Epithelial cell of esophagus (primary cell): ENCODE measurements around the gene RPS15.

Source experiments
- DNase-seq: peaks from one replicate; pipeline ENCODE4 v3.0.0; 2010; ENCODE audit warnings: low read depth
- H3K4me3 ChIP-seq: 2 replicates; pipeline ENCODE4 v1.5.1; 2011; ENCODE audit warnings: mild to moderate bottlenecking, low read length, control low read depth
- TF ChIP-seq, protein P1 (sequence below): IDR thresholded peaks from 2 replicates; pipeline ENCODE4 v1.5.1; 2011; ENCODE audit warnings: low read depth, mild to moderate bottlenecking, low read length, control low read depth, inconsistent platforms; ENCODE audit not compliant: insufficient read depth; ENCODE audit errors: missing control alignments

Gene RPS15

GRCh38 chr19:1426736-1427135, 11.5 kb upstream of the RPS15 start:
- no peak overlapping the region for H3K4me3 ChIP-seq
- TF ChIP-seq, protein P1, sequence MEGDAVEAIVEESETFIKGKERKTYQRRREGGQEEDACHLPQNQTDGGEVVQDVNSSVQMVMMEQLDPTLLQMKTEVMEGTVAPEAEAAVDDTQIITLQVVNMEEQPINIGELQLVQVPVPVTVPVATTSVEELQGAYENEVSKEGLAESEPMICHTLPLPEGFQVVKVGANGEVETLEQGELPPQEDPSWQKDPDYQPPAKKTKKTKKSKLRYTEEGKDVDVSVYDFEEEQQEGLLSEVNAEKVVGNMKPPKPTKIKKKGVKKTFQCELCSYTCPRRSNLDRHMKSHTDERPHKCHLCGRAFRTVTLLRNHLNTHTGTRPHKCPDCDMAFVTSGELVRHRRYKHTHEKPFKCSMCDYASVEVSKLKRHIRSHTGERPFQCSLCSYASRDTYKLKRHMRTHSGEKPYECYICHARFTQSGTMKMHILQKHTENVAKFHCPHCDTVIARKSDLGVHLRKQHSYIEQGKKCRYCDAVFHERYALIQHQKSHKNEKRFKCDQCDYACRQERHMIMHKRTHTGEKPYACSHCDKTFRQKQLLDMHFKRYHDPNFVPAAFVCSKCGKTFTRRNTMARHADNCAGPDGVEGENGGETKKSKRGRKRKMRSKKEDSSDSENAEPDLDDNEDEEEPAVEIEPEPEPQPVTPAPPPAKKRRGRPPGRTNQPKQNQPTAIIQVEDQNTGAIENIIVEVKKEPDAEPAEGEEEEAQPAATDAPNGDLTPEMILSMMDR, result no peak
- DNase-seq, result no peak

GRCh38 chr19:1427221-1427920, 10.8 kb upstream of the RPS15 start:
- DNase-seq, result no peak
- H3K4me3 ChIP-seq, result no peak overlapping the region
- TF ChIP-seq, protein P1, result no peak

DNA sequence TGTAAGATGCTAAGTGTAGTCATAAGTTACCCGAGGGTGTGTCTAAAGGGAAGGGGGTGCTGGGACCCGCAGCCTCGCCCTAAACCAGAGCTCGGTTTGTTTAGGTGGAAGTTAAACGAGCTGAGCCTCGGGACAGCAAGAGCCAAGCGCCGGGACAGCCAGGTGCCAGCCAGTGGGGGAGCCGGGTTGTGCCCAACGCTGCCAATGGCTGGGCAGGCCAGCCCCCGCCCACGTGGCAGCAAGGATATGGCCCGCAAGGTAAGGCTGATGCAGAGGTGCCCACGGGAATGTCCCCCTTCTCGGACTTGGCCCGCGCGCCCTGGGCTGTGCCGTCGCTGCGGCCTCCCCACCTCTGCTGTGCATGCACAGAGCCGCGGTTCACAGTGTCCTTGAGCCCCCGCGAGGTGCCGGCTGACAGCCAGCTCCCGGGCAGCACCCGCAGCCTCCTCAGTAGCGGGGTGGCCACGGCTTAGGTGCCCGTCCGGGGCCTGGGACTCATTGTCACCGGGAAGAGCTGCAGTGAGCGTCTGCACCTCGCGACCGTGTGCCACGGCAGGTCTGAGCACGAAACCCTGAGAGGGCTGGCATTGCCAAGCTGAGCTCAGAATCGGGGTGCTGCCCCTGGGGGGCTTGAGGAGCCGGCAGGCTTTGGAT, 9.3 kb upstream of the RPS15 start:
- no peak overlapping the region for H3K4me3 ChIP-seq
- DNase-seq, result no peak
- TF ChIP-seq, protein P1, result no peak

DNA sequence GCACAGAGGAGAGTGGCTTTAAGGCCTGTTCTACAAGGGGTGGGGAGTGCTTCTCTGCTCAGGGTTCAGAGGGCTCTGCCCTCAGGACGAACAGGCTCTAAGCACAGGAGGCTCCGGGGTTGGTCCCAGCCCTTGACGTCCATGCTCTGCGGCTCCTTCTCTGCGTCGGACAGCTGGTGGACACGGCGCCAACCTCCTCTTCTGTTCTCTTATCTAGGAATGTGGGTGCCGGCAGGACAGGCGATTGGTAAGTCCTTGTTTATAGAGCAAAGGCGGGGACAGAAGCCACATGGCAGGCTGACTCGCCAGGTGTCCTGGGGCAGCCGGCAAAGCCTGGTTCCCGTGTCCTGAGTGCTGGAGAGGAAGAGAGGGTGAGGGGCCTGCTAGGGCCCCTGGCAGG, 8.4 kb upstream of the RPS15 start:
- H3K4me3 ChIP-seq, result no peak overlapping the region
- TF ChIP-seq, protein P1, result no peak
- no peak for DNase-seq

DNA sequence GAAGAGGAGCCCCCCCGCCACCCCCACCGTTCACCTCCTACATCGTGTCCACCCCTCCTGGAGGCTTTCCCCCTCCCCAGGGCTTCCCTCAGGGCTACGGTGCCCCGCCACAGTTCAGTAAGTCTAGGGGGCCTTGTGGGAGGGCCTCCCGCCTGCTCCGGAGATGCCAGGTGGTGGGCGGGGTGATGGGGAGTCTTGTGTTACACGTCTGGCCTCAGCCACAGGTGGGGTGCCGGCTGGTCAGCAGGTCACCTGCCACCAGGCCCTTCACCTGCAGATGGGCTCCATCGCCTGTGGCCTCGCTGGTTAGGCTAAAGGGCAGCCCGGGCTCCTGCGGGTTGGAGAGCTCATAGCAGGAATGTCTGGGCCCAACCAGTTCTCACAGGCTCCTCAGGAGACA, 8.0 kb upstream of the RPS15 start:
- no peak overlapping the region for H3K4me3 ChIP-seq
- DNase-seq, result no peak
- TF ChIP-seq, protein P1, result no peak

DNA sequence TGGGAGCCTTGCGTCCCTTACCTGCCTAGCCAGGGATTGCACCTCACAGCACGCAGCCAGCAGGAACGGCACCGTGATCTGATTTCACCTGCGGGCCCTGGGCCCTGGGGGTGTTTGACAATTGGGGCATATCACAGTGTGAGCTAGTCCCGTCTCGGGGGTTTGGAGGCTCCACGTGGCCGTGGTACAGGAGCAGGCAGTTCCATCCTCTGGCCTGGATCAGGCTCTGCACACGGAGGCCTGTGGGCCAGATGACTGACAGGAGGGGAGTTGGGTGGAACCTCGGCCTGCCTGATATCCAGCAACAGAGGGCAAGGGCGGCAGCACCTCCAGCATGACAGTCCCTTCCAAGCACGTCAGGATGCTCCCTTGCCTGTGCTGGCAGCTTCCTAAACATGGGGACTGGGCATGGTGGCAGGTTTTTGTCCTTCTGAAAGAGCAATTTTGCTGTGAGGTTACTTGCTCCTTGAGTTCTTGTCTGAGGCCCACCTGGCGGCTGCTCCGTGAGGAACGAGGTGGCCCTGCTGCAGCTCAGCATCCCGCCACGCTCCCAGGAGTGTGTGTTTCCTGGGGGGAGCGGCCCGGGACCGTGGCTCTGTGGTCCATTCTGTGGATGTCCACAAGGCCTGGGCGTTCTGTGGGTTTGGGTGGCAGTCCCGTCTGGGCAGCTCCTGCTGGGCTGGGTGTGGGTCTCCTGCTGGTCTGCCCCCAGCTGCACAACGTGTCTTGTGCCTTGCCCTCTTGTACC, 6.3 kb upstream of the RPS15 start:
- no peak for DNase-seq
- TF ChIP-seq, protein P1, result no peak
- H3K4me3 ChIP-seq, result no peak overlapping the region
